Thyroid gland (tissue), 4 donors: ENCODE data around the gene KCNS3.
"Not testable (repeated sequence)": the region's sequence is repeated elsewhere in the genome, so short reads cannot be mapped to it uniquely, and the experiment has no call there.

Experiments used
- POLR2A ChIP-seq, 2 donors: fragments of 450-650 bp; IDR thresholded peaks; one replicate each; pipeline ENCODE4 v1.6.1; 2017; ENCODE audit warnings: antibody characterized with exemption in 2 of 2, mild to moderate bottlenecking in 2 of 2, moderate library complexity in 1 of 2
- TF ChIP-seq, protein P1 (sequence below), 6 experiments: fragments of 200-600 bp in 3 of 6; fragments of 450-650 bp in 3 of 6; sonication (generic) in 3 of 6; IDR thresholded peaks; one replicate each; pipeline ENCODE4 v1.5.1; 2016 to 2019; ENCODE audit warnings: antibody characterized with exemption in 6 of 6, mild to moderate bottlenecking in 2 of 6, inconsistent platforms in 1 of 6, moderate library complexity in 1 of 6

DNA sequence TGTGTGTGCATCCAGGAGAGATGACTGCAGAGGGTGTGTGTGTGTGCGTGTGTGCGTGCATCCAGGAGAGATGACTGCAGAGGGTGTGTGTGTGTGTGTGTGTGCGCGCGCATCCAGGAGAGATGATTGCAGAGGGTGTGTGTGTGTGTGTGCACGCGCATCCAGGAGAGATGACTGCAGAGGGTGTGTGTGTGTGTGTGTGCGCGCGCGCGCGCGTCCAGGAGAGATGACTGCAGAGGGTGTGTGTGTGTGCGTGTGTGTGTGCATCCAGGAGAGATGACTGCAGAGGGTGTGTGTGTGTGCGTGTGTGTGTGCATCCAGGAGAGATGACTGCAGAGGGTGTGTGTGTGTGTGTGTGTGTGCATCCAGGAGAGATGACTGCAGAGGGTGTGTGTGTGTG is 85.1 kb downstream of the KCNS3 start:
- TF ChIP-seq POLR2A (IDR thresholded peaks at IDR 0.05), result not testable (repeated sequence)
- TF ChIP-seq, protein P1, sequence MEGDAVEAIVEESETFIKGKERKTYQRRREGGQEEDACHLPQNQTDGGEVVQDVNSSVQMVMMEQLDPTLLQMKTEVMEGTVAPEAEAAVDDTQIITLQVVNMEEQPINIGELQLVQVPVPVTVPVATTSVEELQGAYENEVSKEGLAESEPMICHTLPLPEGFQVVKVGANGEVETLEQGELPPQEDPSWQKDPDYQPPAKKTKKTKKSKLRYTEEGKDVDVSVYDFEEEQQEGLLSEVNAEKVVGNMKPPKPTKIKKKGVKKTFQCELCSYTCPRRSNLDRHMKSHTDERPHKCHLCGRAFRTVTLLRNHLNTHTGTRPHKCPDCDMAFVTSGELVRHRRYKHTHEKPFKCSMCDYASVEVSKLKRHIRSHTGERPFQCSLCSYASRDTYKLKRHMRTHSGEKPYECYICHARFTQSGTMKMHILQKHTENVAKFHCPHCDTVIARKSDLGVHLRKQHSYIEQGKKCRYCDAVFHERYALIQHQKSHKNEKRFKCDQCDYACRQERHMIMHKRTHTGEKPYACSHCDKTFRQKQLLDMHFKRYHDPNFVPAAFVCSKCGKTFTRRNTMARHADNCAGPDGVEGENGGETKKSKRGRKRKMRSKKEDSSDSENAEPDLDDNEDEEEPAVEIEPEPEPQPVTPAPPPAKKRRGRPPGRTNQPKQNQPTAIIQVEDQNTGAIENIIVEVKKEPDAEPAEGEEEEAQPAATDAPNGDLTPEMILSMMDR (IDR thresholded peaks at IDR 0.05), result not testable (repeated sequence)
